Neuronal stem cell (in vitro differentiated cells): ENCODE data around the gene NCR3LG1.

Experiments used
- DNase-seq: peaks from one replicate; pipeline ENCODE4 v3.0.0-alpha.2; 2013; ENCODE audit warnings: low spot score
- H2AFZ ChIP-seq: one replicate; pipeline ENCODE4 v1.6.1; 2013; ENCODE audit warnings: mild to moderate bottlenecking, low read length, inconsistent platforms
- H2AK5ac ChIP-seq: 2 replicates; pipeline ENCODE4 v1.6.1; 2013; ENCODE audit warnings: low read depth, mild to moderate bottlenecking, inconsistent platforms, low read length, moderate library complexity, mixed read lengths
- H2BK120ac ChIP-seq: 2 replicates; pipeline ENCODE4 v1.6.1; 2013; ENCODE audit warnings: low read depth, mild to moderate bottlenecking, inconsistent platforms, low read length, moderate library complexity, mixed read lengths
- H2BK12ac ChIP-seq: one replicate; pipeline ENCODE4 v1.6.1; 2013; ENCODE audit warnings: low read length, inconsistent platforms
- H2BK15ac ChIP-seq: 2 replicates; pipeline ENCODE4 v1.6.1; 2013; ENCODE audit warnings: mild to moderate bottlenecking, low read length, inconsistent platforms, mixed read lengths
- H2BK5ac ChIP-seq: one replicate; pipeline ENCODE4 v1.6.1; 2013; ENCODE audit warnings: inconsistent platforms, mild to moderate bottlenecking, low read length, moderate library complexity
- H3K14ac ChIP-seq: one replicate; pipeline ENCODE4 v1.6.1; 2013; ENCODE audit warnings: low read length, inconsistent platforms
- H3K18ac ChIP-seq: 2 replicates; pipeline ENCODE4 v1.6.1; 2013; ENCODE audit warnings: low read length, inconsistent platforms
- H3K23ac ChIP-seq: 2 replicates; pipeline ENCODE4 v1.6.1; 2013; ENCODE audit warnings: low read depth, mild to moderate bottlenecking, mixed read lengths, low read length, inconsistent platforms; ENCODE audit not compliant: poor library complexity
- H3K27ac ChIP-seq: replicated peaks from 3 replicates; pipeline ENCODE4 v1.5.1; 2013; ENCODE audit warnings: low read length, inconsistent platforms
- H3K27me3 ChIP-seq, 3 experiments: 2 replicates each; pipeline ENCODE4 v1.6.1; 2013; ENCODE audit warnings: low read length in 3 of 3, mild to moderate bottlenecking in 2 of 3, inconsistent platforms in 1 of 3, low read depth in 1 of 3, mixed read lengths in 1 of 3, moderate library complexity in 1 of 3; ENCODE audit not compliant: control insufficient read depth in 3 of 3, insufficient read depth in 3 of 3
- H3K36me3 ChIP-seq, 2 donors: replicated peaks in 1 of 2; 2 replicates each; pipeline ENCODE4 v1.6.1; 2013; ENCODE audit warnings: low read length in 2 of 2; ENCODE audit not compliant: control insufficient read depth in 2 of 2, insufficient read depth in 2 of 2
- H3K4ac ChIP-seq: 2 replicates; pipeline ENCODE4 v1.6.1; 2013; ENCODE audit warnings: inconsistent platforms, mild to moderate bottlenecking, low read length, moderate library complexity
- H3K4me1 ChIP-seq, 2 donors: 1 replicate in 1 of 2; 2 replicates in 1 of 2; pipeline ENCODE4 v1.6.1; 2013; ENCODE audit warnings: low read length in 2 of 2, low read depth in 1 of 2; ENCODE audit not compliant: control insufficient read depth in 2 of 2, insufficient read depth in 1 of 2
- H3K4me2 ChIP-seq: one replicate; pipeline ENCODE4 v1.6.1; 2013; ENCODE audit warnings: mild to moderate bottlenecking, low read length, inconsistent platforms; ENCODE audit not compliant: insufficient read depth, poor library complexity, severe bottlenecking
- H3K4me3 ChIP-seq, 2 donors: 2 replicates each; pipeline ENCODE4 v1.5.1; 2013; ENCODE audit warnings: low read length in 2 of 2, mild to moderate bottlenecking in 2 of 2, inconsistent platforms in 1 of 2, moderate library complexity in 1 of 2
- H3K79me1 ChIP-seq: one replicate; pipeline ENCODE4 v1.6.1; 2013; ENCODE audit warnings: low read depth, mild to moderate bottlenecking, inconsistent platforms, low read length, moderate library complexity
- H3K9ac ChIP-seq: one replicate; pipeline ENCODE4 v1.6.1; 2013; ENCODE audit warnings: mild to moderate bottlenecking, low read depth, low read length, inconsistent platforms; ENCODE audit not compliant: poor library complexity
- H3K9me3 ChIP-seq, 2 donors: replicated peaks in 1 of 2; 2 replicates each; pipeline versions ENCODE3 to v1.6.1; 2013; ENCODE audit warnings: low read length in 2 of 2, mild to moderate bottlenecking in 2 of 2, inconsistent platforms in 1 of 2, low read depth in 1 of 2, mixed read lengths in 1 of 2, moderate library complexity in 1 of 2; ENCODE audit not compliant: control insufficient read depth in 2 of 2, insufficient read depth in 1 of 2
- H4K8ac ChIP-seq: one replicate; pipeline ENCODE4 v1.6.1; 2013; ENCODE audit warnings: low read depth, mild to moderate bottlenecking, inconsistent platforms, low read length, moderate library complexity
- H4K91ac ChIP-seq: one replicate; pipeline ENCODE4 v1.6.1; 2013; ENCODE audit warnings: low read length, low read depth, mild to moderate bottlenecking, inconsistent platforms; ENCODE audit not compliant: poor library complexity
- WGBS, 2 donors: extraction: QIAGEN DNeasy Blood & Tissue Kit; methylation state at CpG; one replicate each; pipeline ENCODE4 v1.1.7; 2013; ENCODE audit warnings: missing lambda C conversion rate in 2 of 2, mixed read lengths in 1 of 2; ENCODE audit not compliant: insufficient read length in 2 of 2, insufficient replicate concordance in 1 of 2; ENCODE audit errors: extremely low coverage in 2 of 2; 5-methylcytosine and 5-hydroxymethylcytosine counted together

The NCR3LG1 gene

DNA sequence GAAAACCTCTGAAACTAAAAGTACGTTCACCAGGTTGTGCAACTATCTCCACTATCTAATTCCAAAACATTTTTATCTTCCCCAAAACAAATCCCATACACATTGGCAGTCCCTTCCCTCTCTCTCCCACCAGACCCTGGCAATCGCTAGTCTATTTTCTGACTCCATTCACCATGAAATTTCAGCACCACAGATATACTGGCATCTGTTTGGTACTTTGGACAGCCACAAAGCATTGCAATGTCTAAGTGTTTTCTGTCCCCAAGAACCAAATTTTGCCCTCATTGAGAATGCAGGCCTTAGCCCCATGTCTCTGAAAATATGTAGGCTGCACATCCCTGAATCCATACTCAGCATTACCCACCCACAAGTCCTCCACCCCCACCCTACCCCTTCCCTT lies 64.9 kb downstream of the NCR3LG1 start:
- no peaks in the 10 kb centered on the region for H3K36me3 ChIP-seq
- no peak overlapping the region for H2BK12ac ChIP-seq
- H3K4ac ChIP-seq: no peak overlapping the region
- WGBS, 2 donors: no CpG with 5 or more reads among the region's 2 CpGs
- H2AK5ac ChIP-seq: no peak overlapping the region
- H3K27ac ChIP-seq: no peak overlapping the region
- no peak overlapping the region for H2BK120ac ChIP-seq
- H2BK15ac ChIP-seq: no peak overlapping the region
- H2AFZ ChIP-seq: no peak overlapping the region
- H3K4me2 ChIP-seq: no peak overlapping the region
- no peaks in the 10 kb centered on the region for H3K9me3 ChIP-seq
- no peaks in the 10 kb centered on the region for H3K79me1 ChIP-seq
- H3K4me3 ChIP-seq: no peak overlapping the region
- peaks cover 0 to 42% (median 0%) of the 10 kb centered on the region in 3 experiments for H3K27me3 ChIP-seq
- H3K4me1 ChIP-seq: peaks cover 3 to 15% of the 10 kb centered on the region in 2 donors
- no peak overlapping the region for H3K14ac ChIP-seq
- no peak overlapping the region for H2BK5ac ChIP-seq
- H4K8ac ChIP-seq: no peak overlapping the region
- H3K9ac ChIP-seq: no peak overlapping the region
- no peak overlapping the region for H3K18ac ChIP-seq
- H4K91ac ChIP-seq: no peak overlapping the region
- no peak overlapping the region for H3K23ac ChIP-seq
- DNase-seq: no peak

GRCh38 chr11:17418444-17419081 lies 67.0 kb downstream of the NCR3LG1 start:
- Histone ChIP-seq H2AK5ac (no peak overlapping the region), H4K91ac (no peak overlapping the region), H3K27me3 (peaks cover 0 to 50% (median 0%) of the 10 kb centered on the region in 3 experiments), H3K18ac (no peak overlapping the region), H3K79me1 (no peaks in the 10 kb centered on the region), H2BK12ac (no peak overlapping the region), H2BK15ac (no peak overlapping the region), H3K9ac (no peak overlapping the region), H2BK120ac (no peak overlapping the region), H2BK5ac (no peak overlapping the region), H3K36me3 (no peaks in the 10 kb centered on the region), H3K14ac (no peak overlapping the region), H3K4me1 (peaks cover 0 to 5% of the 10 kb centered on the region in 2 donors), H2AFZ (no peak overlapping the region), H3K4ac (no peak overlapping the region), H3K27ac (no peak overlapping the region), H4K8ac (no peak overlapping the region), H3K9me3 (no peaks in the 10 kb centered on the region), H3K4me2 (no peak overlapping the region), H3K23ac (no peak overlapping the region), H3K4me3 (no peak overlapping the region)
- DNase-seq: no peak
- WGBS, 2 donors: no CpG with 5 or more reads among the region's 2 CpGs

DNA sequence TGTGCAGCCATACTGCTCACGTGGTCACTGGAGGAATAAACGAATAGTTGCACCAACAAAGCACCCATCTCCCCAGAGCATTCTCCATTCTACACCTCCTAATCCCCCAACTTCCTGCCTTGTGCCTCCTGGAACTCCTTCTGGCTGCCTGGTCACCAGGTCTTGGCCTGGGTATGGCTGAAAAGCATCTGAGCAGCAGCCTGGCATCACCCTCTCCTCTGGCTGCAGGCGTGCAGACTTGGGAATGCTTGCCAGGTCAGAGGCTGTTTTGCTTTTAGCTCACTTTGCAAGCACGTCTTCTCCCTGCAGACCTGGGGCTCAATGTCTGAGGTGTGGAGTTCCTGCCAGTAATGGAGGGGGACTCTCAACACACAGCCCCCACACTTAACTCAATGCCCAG lies 70.2 kb downstream of the NCR3LG1 start:
- no peak overlapping the region for H3K9ac ChIP-seq
- H2BK5ac ChIP-seq: no peak overlapping the region
- no peak overlapping the region for H2BK12ac ChIP-seq
- no peak overlapping the region for H4K8ac ChIP-seq
- peaks cover 0 to 4% of the 10 kb centered on the region in 2 donors for H3K4me1 ChIP-seq
- H3K27me3 ChIP-seq: peaks cover 0 to 44% (median 0%) of the 10 kb centered on the region in 3 experiments
- no peak for DNase-seq
- H2BK120ac ChIP-seq: no peak overlapping the region
- no peak overlapping the region for H4K91ac ChIP-seq
- no peaks in the 10 kb centered on the region for H3K36me3 ChIP-seq
- no CpG with 5 or more reads among the region's 4 CpGs for WGBS, 2 donors
- no peak overlapping the region for H3K14ac ChIP-seq
- no peak overlapping the region for H3K4me2 ChIP-seq
- H3K27ac ChIP-seq: no peak overlapping the region
- no peak overlapping the region for H3K4ac ChIP-seq
- H3K23ac ChIP-seq: no peak overlapping the region
- no peak overlapping the region for H2AFZ ChIP-seq
- H2AK5ac ChIP-seq: no peak overlapping the region
- peak overlapping the region; percentile 9 for H3K18ac ChIP-seq
- no peaks in the 10 kb centered on the region for H3K9me3 ChIP-seq
- no peak overlapping the region for H2BK15ac ChIP-seq
- no peak overlapping the region for H3K4me3 ChIP-seq
- H3K79me1 ChIP-seq: no peaks in the 10 kb centered on the region

- Histone ChIP-seq H4K91ac (no peak overlapping the region), H2AFZ (no peak overlapping the region), H3K79me1 (no peaks in the 10 kb centered on the region), H3K27me3 (peaks cover 0 to 37% (median 0%) of the 10 kb centered on the region in 3 experiments), H3K9me3 (no peaks in the 10 kb centered on the region), H3K18ac (no peak overlapping the region), H3K36me3 (no peaks in the 10 kb centered on the region), H4K8ac (no peak overlapping the region), H3K4me1 (peaks cover 0 to 2% of the 10 kb centered on the region in 2 donors), H3K23ac (no peak overlapping the region), H2BK12ac (no peak overlapping the region), H2BK120ac (no peak overlapping the region), H2AK5ac (no peak overlapping the region), H2BK5ac (no peak overlapping the region), H3K4me3 (no peak overlapping the region), H3K9ac (no peak overlapping the region), H3K14ac (no peak overlapping the region), H3K4me2 (no peak overlapping the region), H3K27ac (no peak overlapping the region), H2BK15ac (no peak overlapping the region), H3K4ac (no peak overlapping the region)
- no CpG with 5 or more reads among the region's 11 CpGs for WGBS, 2 donors
- no peak for DNase-seq
These were observed 72.1 kb downstream of the NCR3LG1 start for GRCh38 chr11:17423533-17424310.
